GM12801 (cell line): Measurements from ENCODE around the gene CBY1.

Experiments used
- CTCF ChIP-seq: IDR thresholded peaks from one replicate; pipeline ENCODE4 v1.5.1; 2011; ENCODE audit warnings: control low read depth; ENCODE audit not compliant: insufficient read length; ENCODE audit errors: extremely low read depth

Gene CBY1

GRCh38 chr22:38614332-38615063, 41.9 kb upstream of the CBY1 start:
- no peak for TF ChIP-seq CTCF

DNA sequence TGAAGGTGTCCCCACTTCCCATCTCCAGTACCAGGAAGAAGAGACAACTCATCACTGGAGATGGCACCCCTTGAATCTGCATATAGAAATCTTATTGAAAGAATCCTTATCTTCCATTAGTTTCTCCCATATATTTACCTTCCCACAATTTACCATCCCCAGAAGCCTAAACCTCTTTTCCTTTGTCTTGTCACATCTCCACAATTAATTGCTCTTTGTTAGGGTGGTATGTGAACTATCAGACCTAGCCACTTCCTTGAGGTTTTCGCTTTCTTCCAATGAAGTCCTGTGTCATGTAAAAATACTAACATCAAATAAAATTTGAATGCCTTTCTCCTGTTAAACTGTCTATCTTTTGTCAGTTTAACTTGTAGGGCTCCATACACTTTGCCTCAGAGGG, 38.2 kb upstream of the CBY1 start:
- TF ChIP-seq CTCF = no peak

DNA sequence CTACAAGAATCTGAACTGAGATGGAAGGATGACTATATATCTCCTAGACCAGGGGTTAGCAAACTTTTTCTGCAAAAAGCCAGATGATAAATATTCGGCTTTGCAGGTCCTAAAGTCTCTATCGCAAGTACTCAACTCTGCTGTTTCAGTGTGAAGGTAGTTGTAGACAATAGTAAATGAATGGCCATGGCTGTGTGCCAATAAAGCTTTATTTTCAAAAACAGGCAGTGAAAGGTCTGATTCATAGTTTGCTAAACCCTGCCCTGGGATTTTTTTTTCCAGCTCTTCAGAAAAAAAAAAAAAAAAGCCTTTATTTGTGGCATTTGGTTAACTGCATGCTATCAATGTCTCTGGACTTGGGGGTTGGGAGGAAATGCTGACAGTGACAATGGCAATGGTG, 37.8 kb upstream of the CBY1 start:
- TF ChIP-seq CTCF = no peak

- no peak for TF ChIP-seq CTCF
These were observed 33.1 kb upstream of the CBY1 start for GRCh38 chr22:38623351-38623750.

DNA sequence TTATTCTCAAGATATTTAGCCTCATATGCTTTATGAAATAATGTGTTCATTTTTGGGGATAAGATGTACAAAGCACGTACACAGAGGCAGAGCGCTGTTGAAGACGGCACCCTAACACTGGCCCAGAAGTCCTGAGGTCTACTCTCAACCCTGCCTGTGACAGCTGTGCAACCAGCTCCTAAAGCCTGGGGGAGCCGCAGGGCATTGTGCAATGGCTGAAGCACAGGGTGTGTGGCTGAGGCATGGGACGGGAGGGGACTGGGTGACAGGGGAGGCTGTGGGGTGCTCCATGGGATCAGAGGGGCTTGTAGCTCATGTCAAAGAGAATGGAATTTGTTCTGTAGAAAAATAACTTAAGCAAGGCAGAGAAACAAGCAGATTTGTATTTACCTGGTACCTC, 28.0 kb upstream of the CBY1 start:
- TF ChIP-seq CTCF = no peak

DNA sequence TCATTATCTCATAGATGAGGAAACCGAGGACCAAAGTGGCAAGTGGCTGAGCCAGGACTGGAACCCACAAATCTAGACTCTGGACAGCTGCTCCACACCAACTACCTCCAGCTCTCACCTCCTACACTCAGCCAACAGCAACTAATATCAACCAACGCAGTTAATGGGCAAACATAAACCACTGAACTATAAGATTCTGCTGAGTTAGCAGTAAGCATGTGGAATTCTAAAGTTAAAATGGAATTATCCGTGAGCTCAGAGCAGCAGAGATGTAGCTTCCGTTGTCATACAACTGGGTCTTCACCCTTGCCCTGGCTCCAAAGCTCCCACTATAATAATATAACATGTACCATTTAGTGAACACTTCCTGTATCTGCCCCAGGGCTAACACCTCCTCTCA, 27.3 kb upstream of the CBY1 start:
- TF ChIP-seq CTCF = no peak

- no peak for TF ChIP-seq CTCF
These were observed 24.7 kb upstream of the CBY1 start for GRCh38 chr22:38631724-38632123.

DNA sequence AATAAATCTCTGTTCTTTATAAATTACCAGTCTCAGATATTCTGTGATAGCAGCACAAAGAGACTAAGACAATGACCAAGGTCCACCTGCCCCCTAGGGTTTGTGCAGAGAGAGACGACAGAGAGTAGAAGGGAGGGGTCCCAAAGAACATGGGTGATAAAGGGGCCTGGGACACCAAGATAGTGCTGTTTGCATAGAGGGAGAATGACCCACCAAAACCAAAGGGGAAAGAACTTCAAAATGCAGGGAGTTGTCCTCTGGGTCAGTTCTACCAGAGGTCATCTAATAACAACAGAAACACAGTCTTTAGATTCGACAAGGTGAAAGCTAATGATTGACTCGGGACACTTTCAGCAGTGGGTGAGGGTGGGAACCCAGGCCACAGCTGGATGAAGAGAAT, 23.9 kb upstream of the CBY1 start:
- TF ChIP-seq CTCF = no peak
